ENCODE results near the gene KCNQ1.

The KCNQ1 gene

GRCh38 chr11:2537010-2537705, 92.3 kb downstream of the KCNQ1 start:
- no peak for TF ChIP-seq CTCF (conservative IDR thresholded peaks at IDR 0.05)
- no peak overlapping the region for H3K27ac ChIP-seq

- TF ChIP-seq CTCF (conservative IDR thresholded peaks at IDR 0.05): no peak
- no peak overlapping the region for H3K27ac ChIP-seq
These were observed 93.3 kb downstream of the KCNQ1 start for GRCh38 chr11:2537896-2538724.

- no peak overlapping the region for H3K27ac ChIP-seq
- TF ChIP-seq CTCF (conservative IDR thresholded peaks at IDR 0.05): no peak
These were observed 94.1 kb downstream of the KCNQ1 start for GRCh38 chr11:2538951-2539350.

- H3K27ac ChIP-seq: no peak overlapping the region
- no peak for TF ChIP-seq CTCF (conservative IDR thresholded peaks at IDR 0.05)
These were observed 94.8 kb downstream of the KCNQ1 start for GRCh38 chr11:2539371-2540222.

- no peak overlapping the region for H3K27ac ChIP-seq
- no peak for TF ChIP-seq CTCF (conservative IDR thresholded peaks at IDR 0.05)
These were observed 95.6 kb downstream of the KCNQ1 start for GRCh38 chr11:2540223-2540991.

GRCh38 chr11:2540992-2541680, 96.3 kb downstream of the KCNQ1 start:
- TF ChIP-seq CTCF (conservative IDR thresholded peaks at IDR 0.05): no peak

More at GRCh38 chr11:2540992-2541680, 96.3 kb downstream of the KCNQ1 start:
- no peak overlapping the region for H3K27ac ChIP-seq

Measured in VCaP (cell line).